Spinal cord (tissue), 10 donors: ENCODE measurements around the gene RAI1. TPM values are rescaled to one million over a fixed set of nuclear protein-coding genes. Genes with fewer than 3 reads are reported as not detected.

ENCODE experiments used
- DNase-seq, 6 donors: peaks; one replicate each; pipeline versions ENCODE4 v3.0.0 to v3.0.0-alpha.2; 2013 to 2015; ENCODE audit warnings: low spot score in 6 of 6, low read depth in 4 of 6
- H3K27ac ChIP-seq: one replicate; pipeline ENCODE4 v1.5.1; 2013; ENCODE audit warnings: low read depth, low read length, control low read depth
- H3K27me3 ChIP-seq: one replicate; pipeline ENCODE4 v1.6.1; 2013; ENCODE audit warnings: low read length; ENCODE audit not compliant: control insufficient read depth, insufficient read depth
- H3K36me3 ChIP-seq: one replicate; pipeline ENCODE4 v1.6.1; 2013; ENCODE audit warnings: low read length; ENCODE audit not compliant: control insufficient read depth, insufficient read depth
- H3K4me1 ChIP-seq: one replicate; pipeline ENCODE4 v1.6.1; 2013; ENCODE audit warnings: low read length; ENCODE audit not compliant: control insufficient read depth, insufficient read depth
- H3K4me3 ChIP-seq: one replicate; pipeline ENCODE4 v1.5.1; 2013; ENCODE audit warnings: low read depth, low read length, control low read depth
- H3K9me3 ChIP-seq: one replicate; pipeline ENCODE4 v1.6.1; 2013; ENCODE audit warnings: low read length; ENCODE audit not compliant: control insufficient read depth, insufficient read depth
- WGBS: methylation state at CpG from one replicate; pipeline ENCODE4 v1.1.5; 2013; ENCODE audit warnings: missing lambda C conversion rate; ENCODE audit not compliant: insufficient coverage; 5-methylcytosine and 5-hydroxymethylcytosine counted together
- polyA plus RNA-seq, 2 donors: library from polyadenylated mRNA; unstranded; fragments of 120-200 nt; gene quantifications; one replicate each; pipeline ENCODE4 v1.2.1, GENCODE V29; 2013; ENCODE audit not compliant: insufficient read length in 2 of 2
- total RNA-seq, 2 donors: library from RNA; depleted of rRNA in 1 of 2; stranded (reverse); fragments of 120-200 nt in 1 of 2; fragments of >200 nt in 1 of 2; gene quantifications; one replicate each; pipeline versions ENCODE4 v1.2.3 to v1.2.4, GENCODE V29; 2013 to 2014
- donor health status: healthy.

The RAI1 gene
- total and polyA plus RNA-seq, 4 donors, result 12.5 to 45.2 (median 25.3) TPM

GRCh38 chr17:17752821-17753321 lies 71.6 kb downstream of the RAI1 start:
- H3K9me3 ChIP-seq, result no peaks in the 10 kb centered on the region
- DNase-seq, result peak in 1 of 6 donors; percentile 62
- peaks cover 84% of the 10 kb centered on the region for H3K4me1 ChIP-seq
- WGBS, result 52% methylated on average over 6 of the region's 9 CpGs
- H3K27ac ChIP-seq, result peak overlapping the region; percentile 80
- H3K27me3 ChIP-seq, result no peaks in the 10 kb centered on the region
- peaks cover 27% of the 10 kb centered on the region for H3K36me3 ChIP-seq
- peak overlapping the region; percentile 39 for H3K4me3 ChIP-seq

GRCh38 chr17:17754719-17755686 lies 73.7 kb downstream of the RAI1 start:
- DNase-seq, result no peak
- 92% methylated on average over 7 of the region's 11 CpGs for WGBS
- H3K4me3 ChIP-seq, result no peak overlapping the region
- no peak overlapping the region for H3K27ac ChIP-seq
- H3K27me3 ChIP-seq, result no peaks in the 10 kb centered on the region
- no peaks in the 10 kb centered on the region for H3K9me3 ChIP-seq
- H3K4me1 ChIP-seq, result peaks cover 81% of the 10 kb centered on the region
- peaks cover 30% of the 10 kb centered on the region for H3K36me3 ChIP-seq

GRCh38 chr17:17755715-17756114 lies 74.5 kb downstream of the RAI1 start:
- no peaks in the 10 kb centered on the region for H3K9me3 ChIP-seq
- WGBS, result 82% methylated on average over 8 of the region's 8 CpGs
- H3K36me3 ChIP-seq, result peaks cover 32% of the 10 kb centered on the region
- H3K27ac ChIP-seq, result no peak overlapping the region
- no peaks in the 10 kb centered on the region for H3K27me3 ChIP-seq
- H3K4me1 ChIP-seq, result peaks cover 82% of the 10 kb centered on the region
- DNase-seq, result no peak
- H3K4me3 ChIP-seq, result no peak overlapping the region

- no peak for DNase-seq
- H3K4me1 ChIP-seq, result peaks cover 81% of the 10 kb centered on the region
- no peak overlapping the region for H3K4me3 ChIP-seq
- no peaks in the 10 kb centered on the region for H3K9me3 ChIP-seq
- H3K36me3 ChIP-seq, result peaks cover 36% of the 10 kb centered on the region
- H3K27me3 ChIP-seq, result no peaks in the 10 kb centered on the region
- H3K27ac ChIP-seq, result no peak overlapping the region
- WGBS, result 59% methylated on average over 15 of the region's 15 CpGs
Measured at GRCh38 chr17:17757391-17757791, 76.1 kb downstream of the RAI1 start.

- H3K4me3 ChIP-seq, result no peak overlapping the region
- DNase-seq, result peak in 1 of 6 donors; percentile 81
- H3K9me3 ChIP-seq, result no peaks in the 10 kb centered on the region
- H3K36me3 ChIP-seq, result peaks cover 37% of the 10 kb centered on the region
- WGBS, result 50% methylated on average over 21 of the region's 26 CpGs
- H3K4me1 ChIP-seq, result peaks cover 81% of the 10 kb centered on the region
- no peaks in the 10 kb centered on the region for H3K27me3 ChIP-seq
- no peak overlapping the region for H3K27ac ChIP-seq
Measured at GRCh38 chr17:17757956-17758845, 76.9 kb downstream of the RAI1 start.

GRCh38 chr17:17758941-17759563 lies 77.8 kb downstream of the RAI1 start:
- no peak overlapping the region for H3K27ac ChIP-seq
- WGBS, result 100% methylated on average over 4 of the region's 7 CpGs
- no peak overlapping the region for H3K4me3 ChIP-seq
- no peaks in the 10 kb centered on the region for H3K27me3 ChIP-seq
- no peaks in the 10 kb centered on the region for H3K9me3 ChIP-seq
- peaks cover 78% of the 10 kb centered on the region for H3K4me1 ChIP-seq
- H3K36me3 ChIP-seq, result peaks cover 43% of the 10 kb centered on the region
- no peak for DNase-seq

- no peak overlapping the region for H3K4me3 ChIP-seq
- H3K27ac ChIP-seq, result no peak overlapping the region
- WGBS, result 86% methylated on average over 7 of the region's 7 CpGs
- peaks cover 39% of the 10 kb centered on the region for H3K36me3 ChIP-seq
- no peaks in the 10 kb centered on the region for H3K27me3 ChIP-seq
- no peak for DNase-seq
- peaks cover 71% of the 10 kb centered on the region for H3K4me1 ChIP-seq
- H3K9me3 ChIP-seq, result no peaks in the 10 kb centered on the region
Measured at GRCh38 chr17:17760350-17760749, 79.1 kb downstream of the RAI1 start.

- no peak overlapping the region for H3K27ac ChIP-seq
Measured at GRCh38 chr17:17760872-17761550, 79.8 kb downstream of the RAI1 start.

More at GRCh38 chr17:17760872-17761550, 79.8 kb downstream of the RAI1 start:
- Histone ChIP-seq H3K9me3 (no peaks in the 10 kb centered on the region), H3K4me3 (no peak overlapping the region), H3K27me3 (no peaks in the 10 kb centered on the region), H3K4me1 (peaks cover 73% of the 10 kb centered on the region), H3K36me3 (peaks cover 39% of the 10 kb centered on the region)
- DNase-seq, result no peak
- WGBS, result 78% methylated on average over 4 of the region's 8 CpGs
